GM18505 (cell line): ENCODE results near the gene XAB2.

Experiments used
- ATAC-seq: cut with Tn5 transposase; IDR thresholded peaks from one replicate; pipeline ENCODE4 v1.9.1; 2021; ENCODE audit not compliant: unreplicated experiment
- POLR2A ChIP-seq: IDR thresholded peaks from 4 replicates; pipeline ENCODE4 v1.6.1; 2011; ENCODE audit warnings: borderline replicate concordance; ENCODE audit not compliant: insufficient read depth, insufficient read length; ENCODE audit errors: extremely low read depth

XAB2 gene

GRCh38 chr19:7575434-7576040, 53.8 kb downstream of the XAB2 start:
- ATAC-seq: no peak
- no peak for TF ChIP-seq POLR2A

GRCh38 chr19:7570761-7571160, 58.6 kb downstream of the XAB2 start:
- no peak for TF ChIP-seq POLR2A

More at GRCh38 chr19:7570761-7571160, 58.6 kb downstream of the XAB2 start:
- ATAC-seq: no peak
